ENCODE data around the gene FRMD7.
"Not testable (repeated sequence)": the region's sequence is repeated elsewhere in the genome, so short reads cannot be mapped to it uniquely, and the experiment has no call there.

The FRMD7 gene

DNA sequence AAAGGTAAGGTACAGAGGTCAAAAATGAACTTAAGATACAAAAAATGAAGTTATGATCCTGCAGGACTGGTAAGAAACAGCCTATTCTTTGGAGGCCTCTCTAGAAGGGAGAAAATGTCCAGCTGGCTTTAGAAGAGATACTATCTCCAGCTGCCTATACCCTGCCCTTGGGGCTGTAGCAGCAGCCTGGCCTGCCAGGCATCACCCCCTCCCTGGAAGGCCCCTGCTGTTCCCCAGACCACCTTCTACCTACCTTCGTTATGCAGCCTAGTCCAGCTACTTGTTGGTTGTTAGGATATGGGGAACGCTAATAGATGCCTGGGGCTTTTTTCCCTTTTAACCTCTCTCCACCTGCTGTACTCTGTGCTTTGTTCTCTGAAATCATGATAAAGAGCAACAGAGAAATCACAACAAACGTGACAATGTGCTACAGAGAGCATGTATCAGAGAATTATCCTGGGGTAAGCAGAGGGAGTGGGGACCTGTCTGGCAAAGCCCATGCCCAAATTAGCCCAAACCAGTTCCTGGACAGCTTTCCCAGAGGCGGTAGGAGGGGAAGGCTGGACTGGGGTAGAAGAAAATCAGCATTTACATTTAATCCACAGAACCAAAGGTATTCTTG, 34.5 kb downstream of the FRMD7 start:
- DNase-seq (ENCODE audit: low read depth) = no peak

DNA sequence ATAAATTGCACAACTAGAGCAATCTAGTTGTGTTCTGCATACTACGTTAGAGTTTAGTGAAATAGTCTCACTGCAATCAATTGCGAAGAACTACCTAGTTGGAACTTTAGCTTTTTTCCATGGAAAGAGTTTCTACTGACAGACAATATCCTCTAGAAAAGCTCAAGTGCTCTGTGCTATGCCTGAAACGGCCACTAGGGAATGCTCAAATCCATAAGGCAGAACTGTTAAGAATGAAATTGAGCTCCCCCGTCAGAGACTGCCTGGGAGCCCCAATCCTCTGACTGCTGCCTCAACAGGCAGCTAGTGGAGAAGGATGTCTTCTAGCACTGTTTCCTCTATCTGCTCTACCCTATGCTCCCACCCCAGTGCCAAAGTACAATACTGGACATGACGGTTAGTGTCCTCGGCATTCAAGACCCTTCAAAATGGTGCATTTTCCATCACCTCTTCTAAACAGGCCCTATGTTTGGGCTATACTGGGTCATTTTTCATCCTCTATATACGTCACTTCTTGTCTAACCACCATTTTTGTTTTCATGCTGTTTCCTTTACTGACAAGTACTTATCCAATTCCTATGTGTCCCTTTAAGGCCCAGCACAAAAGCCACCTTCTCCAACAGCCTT, 35.3 kb downstream of the FRMD7 start:
- peak; percentile 1 for DNase-seq (ENCODE audit: low read depth)

DNA sequence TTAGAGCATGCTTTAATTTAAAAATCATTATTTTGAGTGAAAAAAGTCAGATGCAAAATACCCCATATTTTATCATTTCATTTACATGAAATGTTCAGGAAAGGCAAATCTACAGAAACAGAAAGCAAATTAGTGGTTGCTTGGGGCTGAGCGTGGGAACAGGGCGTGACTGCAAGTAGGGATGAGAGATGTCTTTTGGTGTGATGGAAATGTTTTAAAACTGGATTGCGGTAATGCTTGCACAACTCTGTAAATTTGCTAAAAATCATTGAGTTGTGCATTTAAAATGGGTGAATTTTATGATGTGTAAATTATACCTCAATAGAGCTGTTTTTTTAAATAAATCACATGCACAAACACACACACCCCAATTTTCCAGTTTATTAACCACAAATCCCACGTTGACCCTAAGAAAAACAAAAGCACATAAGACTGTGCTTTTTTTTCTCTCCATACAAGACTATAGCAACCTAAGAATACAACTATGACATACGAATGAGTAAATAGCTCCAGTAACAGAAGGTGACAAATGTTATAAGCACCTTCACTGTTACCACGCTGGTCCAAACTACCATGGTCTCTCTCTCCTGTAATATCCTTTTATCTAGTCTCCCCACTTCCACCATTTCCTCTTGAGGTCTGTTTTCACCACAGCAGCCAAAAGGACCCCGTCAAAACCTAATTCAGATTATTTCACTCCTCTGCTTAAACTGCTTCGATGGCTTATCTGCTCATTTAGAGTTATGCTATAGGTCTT, 37.2 kb downstream of the FRMD7 start:
- DNase-seq (ENCODE audit: low read depth) = no peak

DNA sequence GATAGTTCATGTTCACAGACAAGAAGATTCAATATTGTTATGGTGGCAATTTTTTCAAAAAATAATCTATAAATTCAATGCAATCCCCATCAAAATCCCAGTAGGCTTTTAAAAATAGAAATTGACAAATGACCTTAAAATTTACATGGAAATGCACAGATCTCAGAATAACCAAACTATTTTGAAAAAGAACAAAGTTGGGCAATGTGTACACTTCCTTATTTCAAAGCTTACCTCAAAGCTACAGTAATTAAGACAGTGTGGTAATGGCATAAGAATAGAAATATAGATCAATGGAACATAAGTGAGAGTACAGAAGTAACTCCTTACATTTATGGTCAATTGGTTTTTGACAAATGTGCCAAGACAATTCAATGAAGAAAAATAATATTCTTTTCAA, 39.0 kb downstream of the FRMD7 start:
- no peak for DNase-seq (ENCODE audit: low read depth)

DNA sequence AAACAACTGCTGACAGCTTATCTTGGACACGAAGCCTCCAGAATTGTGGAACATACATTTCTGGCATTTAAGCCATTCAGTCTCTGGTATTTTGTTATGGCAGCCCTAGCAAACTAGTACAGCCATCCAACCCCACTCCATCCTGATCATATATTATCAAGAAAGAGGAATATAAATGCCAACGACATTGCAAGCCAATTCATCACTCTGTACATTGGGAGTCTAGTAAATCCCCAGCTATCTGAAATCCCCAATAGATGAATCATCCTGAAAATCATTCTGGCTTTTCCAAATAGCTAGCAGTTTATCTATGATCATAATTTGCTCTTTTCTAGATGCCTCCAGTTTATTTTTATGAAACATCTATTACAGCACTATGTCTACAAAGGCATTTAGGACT, 41.1 kb downstream of the FRMD7 start:
- DNase-seq (ENCODE audit: low read depth) = no peak

DNA sequence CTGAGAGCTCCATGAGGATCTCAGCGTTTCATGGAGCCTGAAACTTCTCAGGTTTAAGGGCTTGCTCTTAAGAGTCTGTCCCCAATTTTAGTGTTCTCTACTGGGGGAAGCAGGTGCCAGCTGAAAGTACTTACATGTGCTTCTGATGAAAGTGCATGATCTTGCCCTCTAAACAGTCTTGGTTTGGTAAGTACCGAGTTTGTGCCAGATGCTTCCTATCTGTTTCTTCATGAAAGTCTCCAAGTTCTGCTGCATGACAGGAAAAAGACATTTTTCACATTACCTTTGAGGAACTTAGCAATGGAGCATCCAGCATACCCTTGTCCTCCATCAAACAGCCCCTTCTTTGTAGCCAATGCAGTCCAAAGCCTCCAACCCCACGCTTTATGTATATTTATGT, 42.0 kb downstream of the FRMD7 start:
- no peak for DNase-seq (ENCODE audit: low read depth)

DNA sequence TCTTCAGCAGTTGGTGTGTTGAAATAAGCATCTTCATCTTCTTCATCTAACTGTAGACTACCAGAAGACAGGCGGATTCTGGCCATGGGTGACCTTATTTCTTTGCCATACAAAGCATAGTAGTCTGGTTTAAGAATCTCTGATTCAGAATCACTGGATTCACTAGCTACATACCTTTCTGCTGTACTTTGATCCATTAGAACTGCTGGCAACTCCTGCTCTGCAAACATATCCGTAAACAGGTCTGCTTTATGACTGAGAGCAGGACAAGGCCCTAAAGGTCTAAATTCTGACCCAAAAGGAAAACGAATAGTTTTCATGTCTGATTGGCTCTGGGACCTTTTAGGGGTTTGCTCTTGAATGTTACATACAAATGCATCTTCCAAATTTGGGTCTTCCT, 49.9 kb downstream of the FRMD7 start:
- DNase-seq (ENCODE audit: low read depth) = no peak

DNA sequence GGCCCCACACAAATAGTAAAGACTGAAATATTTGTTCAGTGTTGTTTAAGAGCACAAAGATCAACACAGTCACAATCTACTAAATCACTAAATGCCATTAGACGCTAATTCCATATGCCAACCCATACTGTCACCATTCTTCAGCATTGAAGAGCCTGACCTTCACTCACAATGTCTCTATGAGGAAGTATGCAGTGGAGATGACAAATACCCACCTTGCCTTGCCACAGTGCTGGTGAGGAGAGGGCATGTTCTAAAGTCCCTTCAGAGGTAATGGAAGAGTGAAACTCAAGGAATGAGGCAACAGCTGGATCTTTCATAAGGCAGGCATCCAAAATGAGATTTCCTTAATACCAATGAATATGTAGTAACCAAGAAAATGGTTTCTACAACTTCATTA, 50.4 kb downstream of the FRMD7 start:
- no peak for DNase-seq (ENCODE audit: low read depth)

DNA sequence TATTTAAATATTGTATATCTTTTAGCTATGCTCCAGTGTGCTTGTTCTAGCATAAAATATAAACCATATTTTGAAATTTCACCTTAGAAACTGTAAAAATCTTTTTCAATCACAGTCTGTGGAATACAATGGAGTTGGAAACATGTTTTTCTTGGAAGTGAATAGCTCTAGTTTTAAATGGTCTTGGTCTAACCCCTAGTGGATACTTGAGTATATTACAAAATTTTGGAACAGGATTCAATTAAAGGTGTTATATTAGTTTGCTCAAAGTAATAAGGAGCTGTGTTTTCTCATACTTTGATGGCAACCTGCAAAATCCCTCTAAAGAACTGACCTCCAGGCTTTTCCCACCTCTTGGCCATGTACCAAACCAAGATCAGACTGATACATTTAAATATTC, 56.6 kb downstream of the FRMD7 start:
- no peak for DNase-seq (ENCODE audit: low read depth)

DNA sequence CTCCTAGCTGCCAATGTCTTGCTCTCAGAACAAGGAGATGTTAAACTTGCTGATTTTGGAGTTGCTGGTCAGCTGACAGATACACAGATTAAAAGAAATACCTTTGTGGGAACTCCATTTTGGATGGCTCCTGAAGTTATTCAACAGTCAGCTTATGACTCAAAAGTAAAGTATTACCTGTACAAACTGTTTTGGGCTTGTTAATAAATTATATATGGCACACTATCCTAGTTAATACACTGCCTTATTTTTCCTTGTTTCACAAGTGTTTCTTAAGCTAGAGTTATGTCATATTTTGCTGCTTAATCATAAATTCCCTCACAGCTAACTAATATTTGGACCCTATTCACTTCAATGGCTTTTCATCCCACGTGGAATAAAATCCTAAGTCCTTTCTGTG, 59.4 kb downstream of the FRMD7 start:
- no peak for DNase-seq (ENCODE audit: low read depth)

DNA sequence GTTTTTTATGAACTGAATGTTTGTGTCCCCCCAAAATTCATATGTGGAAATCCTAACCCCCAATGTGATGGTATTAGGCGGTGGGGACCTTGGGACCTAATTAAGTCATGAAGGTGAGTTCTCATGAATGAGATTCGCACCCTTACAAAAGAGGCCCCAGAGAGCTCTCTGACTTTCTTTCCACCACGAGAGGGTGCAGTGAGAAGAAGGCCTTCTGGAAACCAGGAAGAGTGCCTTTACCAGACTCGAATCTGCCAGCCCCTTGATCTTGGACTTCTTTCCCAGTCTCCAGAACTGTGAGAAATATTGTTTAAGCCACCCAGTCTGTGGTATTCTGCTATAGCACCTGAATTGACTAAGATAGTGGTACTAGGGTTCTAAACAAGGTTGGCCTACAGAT, 64.0 kb downstream of the FRMD7 start:
- DNase-seq (ENCODE audit: low read depth) = no peak

DNA sequence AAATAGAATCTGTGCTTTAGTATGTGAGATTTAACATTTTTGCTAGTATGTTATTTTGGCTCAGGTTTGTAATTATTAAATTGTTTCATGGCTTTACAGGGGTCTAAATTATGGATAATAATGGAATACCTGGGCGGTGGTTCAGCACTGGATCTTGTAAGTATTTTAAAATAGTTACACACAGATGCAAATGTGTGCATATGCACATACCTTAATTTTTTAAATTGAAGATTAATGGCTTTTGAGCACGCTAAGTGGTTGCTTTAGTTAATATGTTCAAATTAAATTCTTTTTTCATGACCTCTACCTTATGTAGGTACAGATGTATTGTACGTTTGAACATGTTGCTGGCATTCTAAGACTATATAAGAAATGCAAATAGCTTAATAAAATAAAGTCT, 64.5 kb downstream of the FRMD7 start:
- DNase-seq (ENCODE audit: low read depth) = no peak

DNA sequence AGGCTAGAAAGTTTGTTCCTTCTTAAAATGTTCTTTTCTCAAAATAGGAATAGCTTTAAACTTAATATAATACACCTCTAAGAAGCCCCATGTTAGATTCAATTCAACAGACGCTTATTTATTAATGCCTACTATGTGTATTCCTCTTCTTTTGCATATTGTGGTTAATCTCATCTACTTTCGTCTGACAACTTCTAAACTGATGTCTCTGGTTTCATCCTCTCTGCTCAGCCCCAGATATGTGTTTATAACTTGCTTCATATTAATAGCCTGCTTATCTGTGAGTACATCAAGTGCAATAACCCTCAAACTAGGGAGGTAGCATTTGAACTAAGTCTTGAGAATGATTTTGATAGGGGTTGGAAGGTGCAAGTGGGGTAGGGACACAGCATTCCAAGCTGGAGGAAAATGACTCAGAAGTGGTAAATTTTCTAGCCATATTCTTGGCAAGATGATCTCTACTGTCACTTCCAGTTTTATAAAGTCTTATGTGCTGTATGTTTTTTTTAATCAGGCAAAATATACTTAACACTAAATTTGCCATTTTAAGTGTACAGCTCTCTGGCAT, 67.8 kb downstream of the FRMD7 start:
- no peak for DNase-seq (ENCODE audit: low read depth)

DNA sequence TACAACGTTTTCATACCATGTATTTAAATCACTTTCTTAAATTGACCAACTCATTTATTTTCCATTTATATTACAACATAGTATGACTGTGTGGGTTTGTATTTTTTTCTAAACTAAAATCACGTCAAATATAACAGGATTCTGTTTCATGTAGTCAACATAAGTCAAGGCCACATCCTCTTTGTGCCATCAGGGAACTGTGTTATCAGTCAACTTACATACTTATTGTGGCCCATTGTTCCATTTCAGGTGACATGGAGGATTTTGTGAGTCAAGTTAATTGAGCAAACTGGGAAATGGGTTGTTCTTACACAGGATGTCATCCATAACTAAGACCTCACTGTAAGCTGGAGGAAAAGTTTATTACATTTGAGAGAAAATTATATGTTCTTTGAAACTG, 68.8 kb downstream of the FRMD7 start:
- no peak for DNase-seq (ENCODE audit: low read depth)

DNA sequence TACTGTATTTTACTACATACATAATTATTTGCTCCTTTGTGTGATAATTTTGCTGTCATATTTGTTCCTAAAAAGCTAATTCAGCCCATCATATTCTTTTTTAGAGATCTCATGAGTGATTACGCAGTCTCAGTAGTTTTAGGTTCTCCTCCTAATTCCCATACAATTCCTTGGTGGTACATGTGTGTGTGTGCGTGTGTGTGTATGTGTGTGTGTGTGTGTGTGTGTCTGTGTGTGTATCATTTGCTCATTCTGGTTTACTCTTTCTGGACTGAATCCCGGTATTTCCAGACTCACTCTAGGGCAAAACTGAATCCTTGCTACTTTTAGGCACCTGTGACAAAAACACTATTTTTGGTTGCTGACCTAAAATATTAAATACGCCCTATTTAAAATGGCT, 69.8 kb downstream of the FRMD7 start:
- DNase-seq (ENCODE audit: low read depth) = no peak

DNA sequence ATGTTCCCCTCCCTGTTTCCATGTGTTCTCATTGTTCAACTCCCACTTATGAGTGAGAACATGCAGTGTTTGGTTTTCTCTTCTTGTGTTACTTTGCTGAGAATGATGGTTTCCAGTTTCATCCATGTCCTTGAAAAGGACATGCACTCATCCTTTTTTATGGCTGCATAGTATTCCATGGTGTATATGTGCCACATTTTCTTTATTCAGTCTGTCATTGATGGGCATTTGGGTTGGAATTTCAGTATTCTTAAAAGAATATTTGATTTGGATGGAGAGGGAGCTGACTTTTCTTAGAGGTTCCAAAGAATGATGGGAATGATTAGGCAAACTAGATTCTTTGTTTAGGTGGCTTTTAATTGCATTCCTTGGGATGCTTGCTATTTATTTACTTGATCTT, 76.0 kb downstream of the FRMD7 start:
- DNase-seq (ENCODE audit: low read depth) = not testable (repeated sequence)

DNA sequence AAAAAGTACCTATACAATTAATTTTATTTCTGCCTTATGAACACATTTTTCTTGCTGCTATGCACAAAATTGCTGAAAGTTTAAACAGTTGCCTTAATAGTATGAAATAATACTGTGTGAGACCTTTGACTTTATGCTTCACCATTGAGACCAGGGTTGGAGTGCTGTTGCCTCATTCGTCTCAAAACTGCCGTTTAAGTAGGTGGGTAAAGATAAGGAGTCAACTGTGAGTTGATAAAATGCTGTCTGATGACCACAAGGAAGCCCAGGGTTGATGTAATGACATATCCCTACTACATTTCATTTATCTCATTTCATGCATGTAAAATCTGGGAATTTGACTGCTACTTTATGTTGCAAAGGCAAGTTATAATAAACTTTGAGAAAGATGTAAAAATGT, 81.3 kb downstream of the FRMD7 start:
- DNase-seq (ENCODE audit: low read depth) = no peak

DNA sequence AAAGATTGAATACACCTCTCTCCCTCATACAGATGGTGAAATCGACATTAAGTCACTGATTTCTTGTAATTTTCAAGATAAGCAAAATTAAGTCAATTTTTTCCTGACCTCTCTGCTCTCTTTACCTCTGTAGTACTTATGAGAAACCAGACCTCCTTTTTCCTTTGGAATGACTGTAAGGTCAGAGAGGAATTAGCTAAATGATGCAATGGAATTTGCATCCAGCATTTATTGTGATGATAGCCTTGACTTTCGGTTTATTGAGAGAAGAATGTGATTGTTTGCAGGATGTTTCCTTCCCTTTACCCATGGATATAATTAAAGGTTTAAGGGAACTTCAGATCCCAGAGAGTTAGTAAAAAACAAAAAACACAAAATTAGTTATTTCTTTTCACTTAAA, 82.4 kb downstream of the FRMD7 start:
- no peak for DNase-seq (ENCODE audit: low read depth)

DNA sequence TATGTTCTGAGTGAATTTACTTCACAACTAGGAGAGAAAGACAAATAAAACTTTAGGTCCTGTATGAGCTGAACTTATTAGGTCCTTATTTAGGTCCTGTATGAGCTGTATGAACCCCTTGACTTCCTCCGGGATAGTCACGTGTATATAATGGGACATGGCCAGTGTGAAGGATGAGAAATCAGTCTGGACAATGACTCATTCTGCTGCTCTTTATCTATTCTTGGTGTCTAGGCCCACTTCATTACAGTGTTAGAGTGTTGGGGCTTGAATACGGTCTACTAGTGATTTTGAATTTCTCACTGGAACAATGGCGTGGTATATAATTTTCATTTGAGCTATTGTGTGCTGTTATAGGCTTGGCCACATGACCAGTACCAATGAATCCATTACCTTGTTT, 82.9 kb downstream of the FRMD7 start:
- DNase-seq (ENCODE audit: low read depth) = no peak

DNA sequence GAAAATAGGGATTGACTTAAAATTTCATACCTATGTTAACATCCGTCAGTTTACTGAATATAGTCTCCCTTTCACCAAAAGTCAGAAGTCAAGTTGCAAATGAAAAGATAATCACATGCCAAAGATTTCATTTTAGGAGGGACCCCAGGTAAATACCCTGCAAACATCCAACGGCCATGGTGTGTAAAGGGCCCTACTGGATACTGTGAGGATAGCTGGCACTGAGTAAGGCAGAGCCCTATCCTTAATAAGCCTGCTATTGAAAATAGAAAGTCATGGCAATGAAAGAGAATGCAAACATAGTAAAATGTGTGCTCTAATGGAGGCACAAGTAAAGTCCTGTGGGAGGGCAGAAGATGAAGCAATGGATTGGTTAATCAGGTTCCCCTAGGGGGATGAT, 83.8 kb downstream of the FRMD7 start:
- no peak for DNase-seq (ENCODE audit: low read depth)

DNA sequence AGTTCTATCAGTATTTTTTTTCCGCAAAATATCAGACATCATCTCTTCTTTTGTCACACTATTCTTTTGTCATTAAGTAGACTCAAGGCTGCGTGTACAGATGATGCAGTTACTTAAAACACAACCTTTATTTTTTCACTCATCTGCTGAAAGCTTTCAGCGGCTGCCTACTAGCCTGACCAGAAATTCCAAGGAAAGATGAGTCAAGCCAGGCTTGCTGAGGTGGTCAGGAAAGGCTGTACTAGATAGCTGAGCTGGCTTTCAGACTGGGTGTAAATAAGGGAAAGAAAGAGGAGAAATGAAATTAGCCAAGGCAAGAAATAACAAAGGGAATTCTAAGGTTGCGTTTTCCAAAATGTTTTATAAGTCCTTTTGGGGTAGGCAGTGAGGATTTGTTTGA, 86.8 kb downstream of the FRMD7 start:
- no peak for DNase-seq (ENCODE audit: low read depth)

DNA sequence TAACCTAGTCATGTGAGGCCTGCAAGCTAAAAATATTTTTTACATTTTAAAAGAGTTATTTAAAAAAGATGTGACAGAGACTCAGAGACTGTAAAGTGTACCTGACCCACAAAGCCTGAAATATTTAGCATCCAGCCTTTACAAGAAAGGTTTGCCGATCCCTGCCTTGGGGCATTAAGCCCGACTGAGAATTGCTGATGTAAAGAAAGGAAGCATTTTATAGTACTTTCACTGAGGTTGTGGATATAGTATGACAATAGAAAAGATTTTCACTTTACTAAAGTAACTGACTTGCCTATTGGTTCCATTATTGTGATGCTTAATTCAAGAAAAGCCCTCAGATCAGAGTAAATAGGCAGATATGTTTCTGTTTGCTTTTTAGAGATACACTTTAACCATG, 87.8 kb downstream of the FRMD7 start:
- DNase-seq (ENCODE audit: low read depth) = no peak

DNA sequence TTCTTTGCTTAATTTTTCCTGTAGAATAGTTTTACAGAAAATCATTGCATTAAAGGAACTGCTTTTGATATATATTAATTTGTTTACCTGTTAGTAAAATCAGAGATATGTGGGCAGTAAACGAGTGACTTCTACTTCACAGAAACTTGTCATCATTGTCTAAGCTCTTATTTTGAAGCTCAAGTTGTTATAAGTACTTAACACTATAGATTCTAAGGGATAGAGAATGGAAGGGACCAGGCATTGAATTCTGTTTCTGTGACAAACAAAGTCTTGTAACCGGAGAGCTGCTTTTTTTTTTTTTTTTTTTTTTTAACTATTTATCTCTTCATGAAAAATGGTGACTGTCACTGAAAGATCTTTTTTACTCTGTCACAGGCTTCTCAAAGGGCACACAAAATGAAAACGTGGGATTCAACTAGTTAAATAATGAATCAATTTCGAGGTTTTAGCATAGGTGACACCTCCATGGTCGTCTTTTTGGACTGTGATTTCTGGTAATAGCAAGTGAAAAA, 90.3 kb downstream of the FRMD7 start:
- DNase-seq (ENCODE audit: low read depth) = no peak

Data from activated T-helper 1 cell treated with Interleukin-2 at 50 U/mL for 16 hours (primary cell).